GM12892 (cell line): Measurements from ENCODE around the gene PLOD1.
A peak's percentile ranks its signal among the peaks of the same experiment; 100 is the strongest.

Experiments
- DNase-seq: peaks from one replicate; pipeline ENCODE4 v3.0.0; 2011; ENCODE audit not compliant: insufficient read length
- FAIRE-seq: peaks from 2 replicates; lab custom pipeline; 2011; peaks lifted over from hg19 to GRCh38; lab: Jason Lieb, UNC
- POLR2A ChIP-seq: IDR thresholded peaks from 2 replicates; pipeline ENCODE4 v1.6.1; 2011; ENCODE audit warnings: low read depth, low read length, control low read depth
- POLR2AphosphoS5 ChIP-seq: IDR thresholded peaks from 2 replicates; pipeline ENCODE4 v1.6.1; 2011; ENCODE audit warnings: low read depth, low read length, control low read depth
- TAF1 ChIP-seq: IDR thresholded peaks from 2 replicates; pipeline ENCODE4 v1.6.1; 2011; ENCODE audit warnings: low read depth, mild to moderate bottlenecking, control low read depth, low read length, borderline replicate concordance

The PLOD1 gene

DNA sequence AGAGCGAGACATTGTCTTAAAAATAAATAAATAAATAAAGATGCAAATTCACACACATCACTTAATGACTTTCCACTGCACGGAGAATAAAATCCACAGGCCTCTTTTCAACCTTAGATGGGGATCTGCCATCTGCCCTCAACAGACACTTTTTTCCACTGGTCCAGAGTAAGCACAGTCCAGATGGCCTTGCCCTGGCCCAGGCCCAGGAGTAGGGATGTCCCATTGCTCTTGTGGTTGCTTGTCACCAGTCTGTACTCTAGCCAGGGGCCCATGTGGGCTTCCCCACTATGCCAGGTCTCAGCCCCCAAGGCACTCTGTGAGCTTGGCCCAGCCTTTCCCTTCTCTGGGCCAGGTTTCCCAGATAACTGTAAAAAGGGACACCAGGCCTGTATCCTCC, 17.4 kb downstream of the PLOD1 start:
- FAIRE-seq (no peak), DNase-seq (no peak)
- TF ChIP-seq TAF1 (no peak), POLR2A (no peak), POLR2AphosphoS5 (no peak)

DNA sequence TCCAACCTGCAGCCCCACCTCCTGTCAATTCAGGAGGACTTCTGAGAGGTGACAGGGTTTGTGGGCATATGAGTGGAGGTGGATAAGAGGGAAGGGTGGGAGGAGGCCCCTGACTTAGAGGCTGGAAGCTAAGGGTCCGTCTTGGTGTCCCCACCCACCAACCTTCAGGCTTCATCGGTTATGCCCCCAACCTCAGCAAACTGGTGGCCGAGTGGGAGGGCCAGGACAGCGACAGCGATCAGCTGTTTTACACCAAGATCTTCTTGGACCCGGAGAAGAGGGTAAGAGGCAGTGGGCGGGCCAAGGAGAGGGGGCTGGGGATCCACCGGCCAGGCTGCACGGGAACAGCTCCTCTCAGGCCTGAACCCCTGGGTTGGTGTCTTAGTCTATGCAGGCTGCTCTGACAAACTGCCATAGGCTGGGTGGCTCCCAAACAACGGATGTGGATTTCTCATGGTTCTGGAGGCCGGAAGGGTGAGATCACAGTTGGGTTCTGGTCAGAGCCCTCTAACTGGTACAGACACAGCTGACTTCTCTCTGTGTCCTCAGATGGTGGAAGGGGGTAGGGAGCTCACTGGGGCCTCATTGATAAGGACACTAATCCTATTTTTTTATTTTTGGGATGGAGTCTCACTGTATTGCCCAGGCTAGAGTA, 18.1 kb downstream of the PLOD1 start:
- no peak for TF ChIP-seq POLR2A
- TF ChIP-seq TAF1: no peak
- no peak for TF ChIP-seq POLR2AphosphoS5
- DNase-seq (no peak), FAIRE-seq (no peak)

DNA sequence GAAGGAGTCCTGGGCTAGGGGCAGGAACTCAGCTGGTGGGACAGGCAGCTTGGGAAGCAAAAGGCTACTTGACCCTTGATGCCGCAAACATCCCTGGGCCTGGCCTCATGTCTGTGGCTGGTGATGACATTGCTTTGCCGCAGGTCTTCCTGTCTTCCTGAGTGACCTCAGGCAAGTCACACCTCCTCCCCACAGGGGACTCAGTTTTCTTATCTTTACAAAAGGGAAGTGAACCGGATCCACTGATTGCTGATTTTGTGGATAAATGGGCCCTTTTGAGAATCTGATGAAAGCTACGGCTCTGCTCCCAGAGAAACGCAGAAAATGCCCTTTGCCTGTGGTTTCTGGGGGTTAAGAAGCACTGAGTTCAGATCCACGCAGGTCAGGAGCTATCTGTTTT, 20.7 kb downstream of the PLOD1 start:
- no peak for DNase-seq
- no peak for FAIRE-seq
- TF ChIP-seq POLR2AphosphoS5 (no peak), TAF1 (no peak), POLR2A (no peak)

DNA sequence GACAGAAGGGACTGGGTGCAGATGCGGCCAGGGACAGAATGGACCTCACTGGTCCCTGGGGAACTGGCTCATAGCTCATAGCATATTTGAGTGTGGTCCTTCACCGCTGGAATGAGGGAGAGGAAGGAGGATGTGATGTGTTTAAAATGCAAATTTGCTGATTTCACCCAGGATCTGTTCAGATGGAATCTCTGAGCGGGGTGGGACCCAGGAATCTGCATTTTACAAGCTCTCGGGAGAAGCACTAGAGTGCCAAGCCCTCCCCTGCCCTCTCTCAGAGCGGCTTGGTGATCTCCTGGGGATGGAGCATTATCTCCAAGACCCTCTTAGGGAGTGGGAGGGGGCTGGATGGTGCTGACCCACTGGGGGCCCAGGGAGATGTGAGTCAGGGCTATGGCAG, 22.9 kb downstream of the PLOD1 start:
- DNase-seq (no peak), FAIRE-seq (no peak)
- TF ChIP-seq TAF1 (no peak), POLR2AphosphoS5 (no peak), POLR2A (no peak)

DNA sequence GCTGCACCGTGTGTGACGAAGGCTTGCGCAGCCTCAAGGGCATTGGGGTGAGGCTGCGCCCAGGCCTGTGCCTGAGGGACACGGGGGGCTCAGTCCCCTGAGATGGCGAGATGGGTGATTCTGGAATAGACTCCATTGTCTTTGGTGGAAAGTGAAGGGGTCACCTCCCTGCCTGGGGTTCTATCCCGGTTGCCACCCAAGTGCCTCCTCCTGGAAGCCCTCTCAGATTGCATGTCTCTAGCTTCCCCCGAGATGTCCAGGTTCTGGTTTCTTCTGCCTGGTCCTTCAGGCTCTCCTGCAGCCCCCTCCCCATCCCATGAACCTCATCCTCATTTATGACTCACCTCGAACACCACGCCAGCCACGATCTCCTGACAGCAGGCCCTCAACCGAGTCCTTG, 23.4 kb downstream of the PLOD1 start:
- no peak for TF ChIP-seq POLR2A
- no peak for TF ChIP-seq TAF1
- no peak for TF ChIP-seq POLR2AphosphoS5
- DNase-seq (no peak), FAIRE-seq (no peak)

DNA sequence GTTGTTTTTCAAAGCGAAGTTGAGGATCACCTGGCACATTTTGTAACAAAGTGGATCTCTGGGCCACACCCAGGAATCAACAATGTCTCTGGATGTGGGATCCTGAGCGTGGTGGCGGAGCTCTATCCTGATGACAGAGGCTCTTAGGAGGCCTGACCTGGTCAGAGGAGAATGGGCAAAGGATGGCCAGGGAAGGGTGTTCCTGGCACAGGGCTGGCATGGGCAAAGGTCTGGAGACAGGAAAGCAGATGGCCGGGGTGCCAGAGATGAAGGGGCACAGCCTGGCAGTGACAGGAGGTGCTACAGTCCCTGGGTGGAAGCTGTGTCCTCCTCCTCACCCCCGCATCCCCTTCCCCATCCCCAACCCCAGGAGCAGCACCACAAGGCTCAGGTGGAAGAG, 25.8 kb downstream of the PLOD1 start:
- no peak for FAIRE-seq
- no peak for DNase-seq
- TF ChIP-seq TAF1 (no peak), POLR2A (no peak)

DNA sequence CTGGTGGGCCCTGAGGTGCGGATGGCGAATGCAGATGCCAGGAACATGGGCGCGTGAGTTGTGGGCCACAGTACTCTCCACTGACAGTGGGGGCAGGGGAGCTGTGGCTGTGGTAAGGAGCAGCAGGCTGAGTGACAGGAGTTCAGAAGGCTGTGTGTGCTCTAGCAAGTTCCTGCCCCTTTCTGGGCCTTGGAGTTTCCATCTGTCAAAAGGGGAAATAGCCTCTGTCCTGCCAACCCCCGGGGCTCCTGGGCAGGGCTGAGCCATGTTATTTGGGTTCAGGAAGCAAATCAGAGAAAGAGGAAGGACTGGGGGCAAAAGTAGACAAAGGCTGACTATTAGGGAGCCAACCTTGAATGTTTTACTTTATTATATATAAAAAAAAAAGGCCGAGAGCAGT, 26.2 kb downstream of the PLOD1 start:
- FAIRE-seq (no peak), DNase-seq (no peak)
- TF ChIP-seq TAF1: no peak
- no peak for TF ChIP-seq POLR2A
- TF ChIP-seq POLR2AphosphoS5: no peak

DNA sequence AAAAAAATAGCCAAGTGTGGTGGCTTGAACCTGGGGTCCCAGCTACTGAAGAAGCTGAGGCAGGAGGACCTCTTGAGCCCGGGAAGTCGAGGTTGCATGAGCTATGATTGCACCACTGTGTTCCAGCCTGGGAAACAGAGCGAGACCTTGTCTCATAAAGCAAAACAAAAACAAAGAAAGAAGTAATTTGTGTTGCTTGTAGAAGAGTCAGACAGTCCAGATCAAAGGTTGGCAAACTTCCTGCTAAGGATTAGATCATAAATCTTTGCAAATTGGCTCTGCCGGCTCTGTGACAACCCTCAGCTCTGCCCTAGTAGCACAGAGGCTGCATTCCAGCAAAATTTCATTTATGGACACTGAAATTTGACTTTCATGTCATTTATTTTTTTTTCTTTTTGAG, 26.7 kb downstream of the PLOD1 start:
- TF ChIP-seq POLR2AphosphoS5 (no peak), POLR2A (no peak)
- no peak for DNase-seq
- FAIRE-seq: no peak

DNA sequence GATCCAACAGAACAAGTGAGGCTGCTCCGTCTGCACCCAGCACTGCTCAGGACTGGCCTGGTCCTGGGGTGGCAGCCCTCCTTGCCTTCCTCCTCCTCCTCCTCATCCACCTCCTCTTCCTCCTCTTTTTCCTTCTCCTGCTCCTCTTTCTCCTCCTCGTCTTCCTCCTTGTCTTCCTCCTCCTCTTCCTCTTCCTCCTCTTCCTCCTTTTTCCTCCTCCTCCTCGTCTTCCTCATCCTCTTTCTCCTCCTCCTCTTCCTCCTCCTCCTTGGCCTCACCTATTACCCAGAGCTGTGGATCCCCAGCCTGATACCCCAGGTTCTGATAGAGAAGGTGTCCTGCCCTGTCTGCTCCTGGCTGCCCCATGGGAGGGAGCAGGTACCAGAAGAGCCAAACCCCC, 29.1 kb downstream of the PLOD1 start:
- no peak for TF ChIP-seq POLR2A
- TF ChIP-seq POLR2AphosphoS5: no peak
- no peak for TF ChIP-seq TAF1
- DNase-seq: no peak

DNA sequence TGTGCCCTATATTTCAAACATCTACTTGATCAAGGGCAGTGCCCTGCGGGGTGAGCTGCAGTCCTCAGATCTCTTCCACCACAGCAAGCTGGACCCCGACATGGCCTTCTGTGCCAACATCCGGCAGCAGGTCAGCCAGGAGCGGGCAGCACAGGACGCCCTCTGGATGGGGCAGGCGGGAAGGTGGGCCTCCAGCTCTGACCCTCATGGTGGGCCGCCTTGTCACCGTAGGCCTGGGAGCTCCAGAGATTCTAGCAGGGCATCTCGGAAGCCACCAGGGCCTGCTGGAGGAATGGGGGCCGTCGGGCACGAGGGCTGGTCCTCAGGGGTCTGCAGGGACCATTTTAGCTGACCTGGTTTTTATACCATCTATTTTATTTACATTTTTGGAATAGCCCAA, 30.1 kb downstream of the PLOD1 start:
- FAIRE-seq: no peak
- TF ChIP-seq POLR2AphosphoS5 (no peak), POLR2A (no peak), TAF1 (no peak)
- no peak for DNase-seq

More for the DNA sequence above, 29.1 kb downstream of the PLOD1 start:
- no peak for FAIRE-seq

DNA sequence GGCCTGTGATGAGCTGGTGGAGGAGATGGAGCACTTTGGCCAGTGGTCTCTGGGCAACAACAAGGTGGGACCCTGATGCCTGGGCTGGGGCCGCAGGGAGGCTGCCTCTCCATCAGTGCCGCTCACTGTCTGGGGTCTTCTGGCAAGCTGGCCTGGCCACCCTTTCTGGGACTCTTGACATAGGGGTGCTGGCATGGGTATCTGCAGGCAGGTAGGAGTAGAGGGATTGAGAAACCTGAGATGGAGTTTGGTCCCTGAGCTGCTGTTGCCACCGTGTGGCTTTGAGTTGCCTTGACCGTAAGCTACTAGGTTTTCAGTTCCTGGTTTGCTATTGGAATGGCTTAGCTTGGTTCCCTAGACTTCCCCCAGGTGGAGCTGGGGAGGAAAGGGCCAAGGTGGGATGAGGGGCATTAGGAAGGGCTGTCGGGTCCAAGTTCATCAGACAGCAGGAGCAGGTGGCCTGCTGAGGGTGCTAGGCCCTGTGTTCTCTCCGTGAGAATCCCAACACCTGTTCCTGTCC, 32.6 kb downstream of the PLOD1 start:
- FAIRE-seq (peak; percentile 36), DNase-seq (peak; percentile 55)
- TF ChIP-seq POLR2AphosphoS5 (no peak), POLR2A (no peak), TAF1 (no peak)

DNA sequence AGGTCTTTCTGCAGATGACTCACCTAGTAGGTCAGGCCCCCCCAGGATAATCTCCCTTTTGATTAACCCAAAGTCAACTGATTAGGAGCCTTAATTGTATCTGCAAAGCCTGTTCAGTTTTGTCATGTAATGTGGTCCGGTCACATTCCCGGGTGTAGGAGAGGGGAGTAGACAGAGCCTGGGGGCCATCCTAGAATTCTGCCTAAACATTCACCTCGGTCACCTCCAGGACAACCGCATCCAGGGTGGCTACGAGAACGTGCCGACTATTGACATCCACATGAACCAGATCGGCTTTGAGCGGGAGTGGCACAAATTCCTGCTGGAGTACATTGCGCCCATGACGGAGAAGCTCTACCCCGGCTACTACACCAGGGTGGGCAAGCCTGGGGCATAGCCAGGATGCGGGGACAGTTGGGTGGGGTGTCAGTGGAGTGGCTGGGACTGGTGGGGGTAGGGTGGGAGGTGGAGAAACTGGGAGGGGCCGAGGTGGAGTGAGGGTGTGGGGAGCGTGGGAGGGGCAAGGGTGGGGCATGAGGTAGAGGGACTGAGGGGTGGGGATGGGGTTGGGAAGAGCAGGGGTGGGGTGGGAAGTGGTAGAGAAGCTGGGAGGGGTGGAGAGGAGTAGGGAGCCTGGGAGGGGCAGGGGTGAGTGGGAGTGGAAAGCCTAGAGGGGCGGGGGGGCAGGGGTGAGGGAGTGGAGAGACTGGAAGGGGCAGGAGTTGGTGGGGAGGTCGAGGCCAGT, 36.1 kb downstream of the PLOD1 start:
- no peak for FAIRE-seq
- DNase-seq: no peak
- TF ChIP-seq POLR2AphosphoS5 (no peak), TAF1 (no peak), POLR2A (no peak)

DNA sequence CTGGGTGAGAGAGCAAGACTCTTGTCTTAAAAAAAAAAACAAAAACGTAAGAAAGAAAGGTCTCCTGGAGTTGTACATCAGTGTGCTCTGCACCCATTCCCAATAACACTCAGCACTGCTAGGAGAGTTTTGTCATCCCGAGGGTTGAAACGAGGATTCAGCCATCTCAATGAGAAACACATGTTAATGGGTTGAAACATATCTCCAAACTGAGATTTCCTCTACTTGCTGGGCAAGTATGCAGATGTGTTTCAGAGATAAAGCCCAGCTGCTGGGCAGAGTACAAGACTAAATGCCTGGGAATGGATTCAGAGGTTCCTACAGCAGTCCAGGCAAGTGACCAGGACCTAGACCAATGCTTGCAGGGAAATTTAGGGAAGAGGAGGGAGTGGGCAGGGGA, 43.1 kb downstream of the PLOD1 start:
- DNase-seq: no peak
- TF ChIP-seq POLR2AphosphoS5 (no peak), TAF1 (no peak), POLR2A (no peak)
- no peak for FAIRE-seq
